Measurements from ENCODE around the gene GSPT1.
"Not testable (repeated sequence)": the region's sequence is repeated elsewhere in the genome, so short reads cannot be mapped to it uniquely, and the experiment has no call there.

GRCh38 chr16:11823645-11824044, 92.1 kb downstream of the GSPT1 start:
- not testable (repeated sequence) for TF ChIP-seq EP300 (IDR thresholded peaks at IDR 0.05; ENCODE audit: low read depth); CTCF (IDR thresholded peaks at IDR 0.05); POLR2AphosphoS5 (IDR thresholded peaks at IDR 0.05)

All from transverse colon (tissue), 4 donors.